DMS53 (cell line): ENCODE data around the gene GPR155.
A peak's percentile ranks its signal among the peaks of the same experiment; 100 is the strongest.

Experiments used
- DNase-seq: peaks from one replicate; lab custom pipeline; 2025; lab: John Stamatoyannopoulos, UW

Gene GPR155

GRCh38 chr2:174486563-174487107 is at the start of gene GPR155:
Gene GPR155 (minus strand): TSS chr2:174487029. CDS start chr2:174481956, 5,073 bp downstream.
- peak; percentile 82 for DNase-seq

- DNase-seq = peak; percentile 50
Measured at GRCh38 chr2:174535757-174536703, 49.2 kb upstream of the GPR155 start.

- no peak for DNase-seq
Measured at GRCh38 chr2:174535083-174535482, 48.3 kb upstream of the GPR155 start.

- DNase-seq = no peak
Measured at GRCh38 chr2:174529916-174530315, 43.1 kb upstream of the GPR155 start.

- no peak for DNase-seq
Measured at GRCh38 chr2:174527959-174528358, 41.1 kb upstream of the GPR155 start.

GRCh38 chr2:174527101-174527721 is 40.4 kb upstream of the GPR155 start:
- no peak for DNase-seq

GRCh38 chr2:174524527-174524926 is 37.7 kb upstream of the GPR155 start:
- DNase-seq = no peak

- peak; percentile 42 for DNase-seq
Measured at GRCh38 chr2:174522553-174522952, 35.7 kb upstream of the GPR155 start.

GRCh38 chr2:174518395-174518794 is 31.6 kb upstream of the GPR155 start:
- DNase-seq = no peak

- DNase-seq = no peak
Measured at GRCh38 chr2:174516501-174517378, 29.9 kb upstream of the GPR155 start.

- no peak for DNase-seq
Measured at GRCh38 chr2:174512345-174512744, 25.5 kb upstream of the GPR155 start.

- DNase-seq = no peak
Measured at GRCh38 chr2:174511580-174512260, 24.9 kb upstream of the GPR155 start.

GRCh38 chr2:174510583-174511189 is 23.9 kb upstream of the GPR155 start:
- DNase-seq = peak; percentile 72

GRCh38 chr2:174503161-174503809 is 16.5 kb upstream of the GPR155 start:
- DNase-seq = no peak

GRCh38 chr2:174499371-174499770 is 12.5 kb upstream of the GPR155 start:
- DNase-seq = no peak

- peak; percentile 75 for DNase-seq
Measured at GRCh38 chr2:174495365-174496012, 8.7 kb upstream of the GPR155 start.

GRCh38 chr2:174493549-174494331 is 6.9 kb upstream of the GPR155 start:
- no peak for DNase-seq

GRCh38 chr2:174492963-174493431 is 6.2 kb upstream of the GPR155 start:
- no peak for DNase-seq

GRCh38 chr2:174491947-174492346 is 5.1 kb upstream of the GPR155 start:
- DNase-seq = no peak
